Stimulated activated CD4-positive, alpha-beta T cell treated with anti-CD3 and anti-CD28 coated beads, Interleukin-1b, Interleukin-23, amount 100 ng/mL, for 1 hour (primary cell): ENCODE results near the gene FAM135A.
"Not testable (repeated sequence)": the region's sequence is repeated elsewhere in the genome, so short reads cannot be mapped to it uniquely, and the experiment has no call there.

Experiments used
- DNase-seq, 2 donors: peaks; one replicate each; pipeline ENCODE4 v3.0.0-alpha.2; 2020; ENCODE audit warnings: low read depth in 2 of 2

The FAM135A gene

GRCh38 chr6:70459699-70460098 is 46.4 kb downstream of the FAM135A start:
- not testable (repeated sequence) for DNase-seq

- DNase-seq, result no peak
These were observed 56.7 kb downstream of the FAM135A start for GRCh38 chr6:70470016-70470415.

DNA sequence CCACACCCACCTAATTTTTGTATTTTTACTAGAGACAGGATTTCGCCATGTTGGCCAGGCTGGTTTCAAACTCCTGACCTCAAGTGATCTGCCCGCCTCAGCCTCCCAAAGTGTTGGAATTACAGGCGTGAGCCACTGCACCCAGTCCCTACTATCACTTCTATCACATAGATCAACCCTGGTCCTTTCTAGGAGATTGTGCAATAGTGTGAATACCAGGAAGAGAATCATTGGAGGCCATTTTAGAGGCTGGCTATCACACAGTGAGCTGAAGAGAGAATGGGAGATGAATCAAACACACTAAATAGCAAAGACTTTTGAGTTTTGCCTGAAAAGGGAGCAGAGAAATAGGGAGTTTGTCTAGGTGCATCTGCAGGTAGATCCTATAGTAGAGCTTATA is 57.2 kb downstream of the FAM135A start:
- not testable (repeated sequence) for DNase-seq

GRCh38 chr6:70474751-70475150 is 61.4 kb downstream of the FAM135A start:
- no peak for DNase-seq

DNA sequence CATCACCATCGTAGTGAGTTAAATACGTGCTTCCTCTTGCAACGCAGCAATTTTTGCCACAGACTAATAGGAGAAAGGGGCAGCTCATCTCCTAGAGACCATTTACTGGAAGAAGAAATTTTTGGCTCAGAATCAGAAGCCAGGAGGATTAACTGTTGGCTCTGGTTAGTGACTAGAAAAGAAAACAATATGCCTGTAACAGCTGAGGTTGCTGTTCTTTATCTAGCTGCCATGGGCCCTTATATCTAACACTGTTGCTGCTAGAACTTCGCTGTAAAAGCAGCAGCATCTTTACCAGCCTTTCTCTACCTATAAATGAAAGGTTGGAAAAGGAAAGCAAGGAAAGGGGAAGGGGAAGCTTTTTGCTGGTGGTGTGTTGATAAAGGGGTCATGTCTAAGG is 65.9 kb downstream of the FAM135A start:
- DNase-seq, result no peak

DNA sequence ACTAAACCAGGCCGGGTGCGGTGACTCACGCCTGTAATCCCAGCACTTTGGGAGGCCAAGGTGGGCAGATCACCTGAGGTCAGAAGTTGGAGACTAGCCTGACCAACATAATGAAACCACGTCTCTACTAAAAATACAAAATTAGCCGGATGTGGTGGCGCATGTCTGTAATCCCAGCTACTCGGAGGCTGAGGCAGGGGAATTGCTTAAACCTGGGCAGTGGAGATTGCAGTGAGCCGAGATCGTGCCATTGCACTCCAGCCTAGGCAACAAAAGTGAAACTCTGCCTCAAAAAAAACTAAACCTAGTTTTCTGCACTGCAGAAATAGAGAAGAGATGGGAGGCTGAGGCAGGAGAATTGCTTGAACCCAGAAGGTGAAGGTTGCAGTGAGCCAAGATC is 73.3 kb downstream of the FAM135A start:
- DNase-seq, result not testable (repeated sequence)

DNA sequence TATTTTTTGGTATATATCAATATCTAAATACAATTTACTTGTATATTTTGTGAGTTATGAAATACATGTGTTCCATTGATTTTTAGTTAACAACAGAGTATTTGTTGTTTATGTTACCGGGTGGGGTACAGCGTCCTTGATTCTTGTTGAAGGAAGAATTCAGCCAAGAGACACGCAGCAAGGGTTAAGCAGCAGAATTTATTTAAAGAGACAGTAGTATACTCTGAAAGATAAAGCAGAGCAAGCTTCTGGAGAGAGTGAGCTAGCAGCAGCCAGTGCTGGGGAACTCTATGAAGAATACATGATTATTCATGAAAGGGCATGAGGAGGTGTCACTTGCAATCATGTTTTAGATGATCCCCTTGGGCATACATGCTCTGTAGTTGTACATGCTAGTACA is 76.1 kb downstream of the FAM135A start:
- no peak for DNase-seq

DNA sequence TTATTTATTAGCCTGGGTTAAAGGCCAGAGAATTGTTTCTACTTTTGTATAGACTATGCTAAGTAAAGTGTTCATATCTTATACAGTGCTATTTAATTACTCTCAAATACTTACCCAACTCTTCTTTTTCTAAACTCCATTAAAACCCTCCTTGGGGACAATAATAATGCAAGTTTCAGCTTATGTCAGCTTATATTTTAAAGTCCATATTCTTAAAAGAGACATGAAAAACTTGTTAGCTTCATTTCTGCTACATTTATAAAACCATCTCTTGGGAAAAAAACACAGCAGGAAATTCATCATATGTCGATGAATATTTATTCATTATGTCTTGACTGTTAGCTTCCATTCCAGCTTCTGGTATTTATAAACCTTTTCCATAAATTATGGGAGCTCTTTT is 81.5 kb downstream of the FAM135A start:
- DNase-seq, result no peak

- not testable (repeated sequence) for DNase-seq
These were observed 82.5 kb downstream of the FAM135A start for GRCh38 chr6:70495790-70496189.

- DNase-seq, result no peak
These were observed 89.2 kb downstream of the FAM135A start for GRCh38 chr6:70502484-70502883.

- DNase-seq, result no peak
These were observed 90.6 kb downstream of the FAM135A start for GRCh38 chr6:70503813-70504465.

DNA sequence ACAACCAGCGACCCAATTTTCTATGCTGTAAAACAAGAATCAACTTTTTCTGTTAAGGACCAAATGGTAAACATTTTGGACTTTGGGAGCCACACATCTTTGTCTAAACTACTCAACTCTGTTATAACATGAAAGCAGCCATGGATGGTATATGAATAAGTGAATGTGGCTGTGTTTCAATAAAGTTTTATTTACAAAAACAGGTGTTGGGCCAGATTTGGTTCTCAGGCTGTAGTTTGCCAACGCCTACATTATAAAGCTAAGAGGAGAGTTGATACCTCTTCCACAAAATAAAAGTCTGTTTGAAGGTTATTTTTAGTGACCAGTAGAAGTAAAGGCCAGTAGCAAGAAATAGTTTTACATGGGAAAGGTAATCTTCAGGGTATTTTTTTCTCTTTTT is 93.0 kb downstream of the FAM135A start:
- DNase-seq, result no peak

GRCh38 chr6:70507161-70507560 is 93.9 kb downstream of the FAM135A start:
- no peak for DNase-seq

- DNase-seq, result no peak
These were observed 95.6 kb downstream of the FAM135A start for GRCh38 chr6:70508953-70509352.

DNA sequence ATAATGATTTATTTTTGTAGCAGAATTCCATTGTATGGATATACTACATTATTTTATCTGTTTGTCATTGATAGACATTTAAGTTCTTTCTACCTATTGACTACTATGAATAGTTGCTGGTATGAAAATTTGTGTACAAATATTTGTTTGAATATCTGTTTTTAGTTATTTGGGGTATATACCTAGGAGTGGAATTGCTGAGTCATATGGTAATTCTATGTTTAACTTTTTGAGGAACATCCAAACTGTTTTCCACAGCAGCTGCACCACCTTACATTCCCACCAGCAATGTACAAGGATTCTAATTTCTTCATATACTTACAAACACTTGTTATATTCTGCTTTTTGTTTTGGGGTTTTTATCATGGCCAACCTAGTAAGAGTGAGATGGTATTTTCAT is 97.3 kb downstream of the FAM135A start:
- no peak for DNase-seq

DNA sequence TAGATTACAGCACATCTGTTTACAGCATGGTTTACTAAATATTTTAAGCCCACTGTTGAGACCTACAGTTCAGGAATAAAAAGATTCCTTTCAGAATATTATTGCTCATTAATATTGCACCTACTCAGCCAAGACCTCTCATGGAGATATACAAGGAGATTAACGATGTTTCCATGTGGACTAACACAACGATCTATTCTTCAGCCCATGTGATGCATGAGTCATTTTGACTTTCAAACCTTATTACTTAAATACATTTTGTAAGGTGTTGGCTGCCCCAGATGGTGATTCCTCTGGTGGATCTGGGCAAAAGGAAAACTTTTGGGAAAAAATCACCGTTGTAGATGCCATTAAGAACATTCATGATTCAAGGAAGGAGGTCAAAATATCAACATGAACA is 105.4 kb downstream of the FAM135A start:
- DNase-seq, result no peak

DNA sequence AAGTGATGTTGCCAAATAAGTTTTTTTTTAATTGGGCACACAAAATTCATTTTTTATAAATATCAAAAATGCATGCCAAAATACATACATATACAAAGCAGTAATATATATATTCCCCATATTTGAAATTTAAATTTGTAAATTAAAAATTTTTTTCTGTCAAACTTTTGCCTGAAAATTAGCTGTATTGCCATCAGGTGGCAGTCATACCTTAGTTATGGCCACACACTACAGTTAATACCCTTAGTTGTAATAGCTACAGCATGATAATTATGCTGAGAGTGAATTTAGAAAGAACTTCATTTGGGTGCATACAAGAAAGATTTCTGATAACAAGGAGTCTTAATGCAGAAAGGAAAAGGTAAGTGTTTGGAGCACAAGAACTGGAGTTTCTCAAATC is 107.3 kb downstream of the FAM135A start:
- DNase-seq, result no peak

DNA sequence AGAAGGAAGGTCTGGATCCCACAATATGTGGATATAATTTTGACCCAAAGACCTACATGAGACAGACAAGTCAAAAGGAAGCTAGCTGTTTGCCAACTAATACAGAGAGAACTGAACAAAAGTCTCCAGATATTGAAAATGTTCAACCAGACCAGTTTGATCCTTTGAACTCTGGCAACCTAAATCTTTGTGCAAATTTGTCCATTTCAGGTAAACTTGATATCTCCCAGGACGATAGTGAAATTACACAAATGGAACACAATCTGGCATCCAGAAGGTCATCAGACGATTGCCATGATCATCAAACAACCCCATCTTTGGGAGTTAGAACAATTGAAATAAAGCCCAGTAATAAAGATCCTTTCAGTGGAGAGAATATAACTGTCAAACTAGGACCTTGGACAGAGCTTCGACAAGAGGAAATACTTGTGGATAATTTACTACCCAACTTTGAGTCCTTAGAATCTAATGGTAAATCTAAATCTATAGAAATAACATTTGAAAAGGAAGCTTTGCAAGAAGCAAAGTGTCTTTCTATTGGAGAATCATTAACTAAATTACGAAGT is 111.5 kb downstream of the FAM135A start:
- no peak for DNase-seq

DNA sequence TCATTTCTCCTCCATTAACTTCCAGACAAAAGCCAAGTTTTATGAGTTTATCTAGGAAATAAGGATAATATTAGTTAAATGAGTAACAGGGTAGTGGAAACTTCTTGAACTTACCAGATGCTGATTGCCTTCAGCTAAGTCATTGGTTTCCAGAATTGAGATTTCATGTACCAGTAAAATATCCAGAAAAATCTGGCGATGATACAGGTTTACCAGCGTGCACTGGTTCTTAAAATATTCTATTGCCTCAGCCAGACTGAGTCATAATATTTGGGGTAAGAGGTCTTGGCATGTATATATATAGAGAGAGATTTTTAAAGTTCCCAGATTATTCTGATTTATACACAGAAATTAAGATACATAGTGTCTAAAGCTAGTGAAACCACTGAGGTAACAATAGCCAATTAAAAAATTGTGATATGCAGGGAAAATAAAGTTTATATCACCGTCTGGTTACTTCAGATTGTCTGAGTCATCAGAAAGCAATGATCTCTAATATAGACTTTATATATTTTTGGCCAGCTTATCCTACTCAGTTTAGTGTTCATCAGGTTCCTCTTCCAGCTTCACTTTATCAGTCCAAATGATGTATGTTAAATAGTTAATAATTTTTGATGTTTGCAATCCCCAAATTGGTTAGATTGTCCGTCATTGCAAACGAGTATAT is 113.9 kb downstream of the FAM135A start:
- no peak for DNase-seq

DNA sequence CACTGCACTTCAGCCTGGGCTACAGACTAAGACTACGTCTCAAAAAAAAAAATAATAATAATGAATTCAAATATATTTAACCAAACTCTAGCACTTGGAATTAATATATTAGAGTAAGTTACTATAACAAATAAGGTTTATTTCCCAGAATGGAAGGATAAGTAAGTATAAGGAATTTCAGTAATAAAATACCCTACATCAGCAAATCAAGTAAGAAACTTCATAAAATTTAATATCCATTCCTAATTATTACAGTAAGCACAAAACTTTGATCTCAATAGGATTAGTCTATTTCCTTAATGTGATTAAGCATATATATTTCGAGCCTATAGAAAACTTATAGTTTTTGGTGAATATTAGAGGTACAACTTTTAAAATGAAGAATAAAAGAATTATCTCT is 116.7 kb downstream of the FAM135A start:
- no peak for DNase-seq

DNA sequence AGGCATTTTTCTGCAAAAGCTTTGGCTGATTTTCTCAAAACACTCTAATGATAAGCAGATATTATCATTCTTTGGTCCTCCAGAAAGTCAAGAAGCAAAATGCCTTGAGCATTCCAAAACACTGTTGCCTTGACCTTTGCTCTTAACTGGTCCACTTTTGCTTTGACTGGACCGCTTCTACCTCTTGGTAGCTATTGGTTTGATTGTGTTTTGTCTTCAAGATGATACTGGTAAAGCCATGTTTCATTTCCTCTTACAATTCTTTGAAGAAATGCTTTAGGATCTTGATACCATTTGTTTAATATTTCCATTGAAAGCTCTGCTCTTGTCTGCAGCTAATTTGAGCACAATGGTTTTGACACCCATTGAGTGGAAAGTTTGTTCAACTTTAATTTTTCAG is 117.8 kb downstream of the FAM135A start:
- DNase-seq, result no peak

DNA sequence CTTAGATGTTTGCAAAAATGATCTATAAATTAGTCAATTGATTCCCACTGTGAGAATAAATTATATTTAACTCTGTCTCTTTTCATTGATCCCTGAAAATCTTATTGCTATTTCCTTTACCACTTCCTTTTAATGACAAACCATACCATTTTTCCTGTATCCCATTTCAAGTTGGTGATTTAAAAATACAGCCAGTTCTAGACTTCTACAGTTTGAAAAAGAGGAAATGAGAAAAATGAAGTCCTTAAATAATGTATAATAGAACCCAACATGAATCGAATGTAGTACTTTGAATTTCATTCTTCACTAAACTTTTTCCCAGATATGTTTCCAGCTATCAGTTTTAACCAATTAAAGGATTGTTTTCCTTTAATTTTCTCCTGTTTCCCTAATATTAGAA is 124.0 kb downstream of the FAM135A start:
- DNase-seq, result no peak

DNA sequence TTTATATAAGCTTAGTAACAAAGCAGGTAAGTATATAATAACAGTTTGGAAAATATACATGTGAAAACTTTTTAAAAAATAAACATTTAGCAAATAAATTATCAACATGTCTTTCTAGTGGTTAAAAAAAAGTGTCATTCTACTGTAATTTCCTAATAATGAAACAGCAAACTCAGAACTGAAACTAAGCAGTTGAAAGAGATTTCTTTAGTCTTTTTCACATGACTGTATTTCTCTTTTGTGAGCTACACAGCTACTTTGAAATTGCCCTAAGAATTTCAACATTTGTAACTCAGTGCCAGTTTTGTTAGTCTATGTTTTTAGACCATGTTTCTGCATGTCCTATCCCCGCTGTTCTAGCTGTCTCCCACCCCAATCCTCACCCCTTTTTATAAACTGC is 125.1 kb downstream of the FAM135A start:
- DNase-seq, result no peak
